ENCODE results near the gene GALNT18. TPM values are rescaled to one million over a fixed set of nuclear protein-coding genes. Genes with fewer than 3 reads are reported as not detected.

The GALNT18 gene
- total and polyA plus RNA-seq, 2 donors = 7.9 to 16.1 TPM

DNA sequence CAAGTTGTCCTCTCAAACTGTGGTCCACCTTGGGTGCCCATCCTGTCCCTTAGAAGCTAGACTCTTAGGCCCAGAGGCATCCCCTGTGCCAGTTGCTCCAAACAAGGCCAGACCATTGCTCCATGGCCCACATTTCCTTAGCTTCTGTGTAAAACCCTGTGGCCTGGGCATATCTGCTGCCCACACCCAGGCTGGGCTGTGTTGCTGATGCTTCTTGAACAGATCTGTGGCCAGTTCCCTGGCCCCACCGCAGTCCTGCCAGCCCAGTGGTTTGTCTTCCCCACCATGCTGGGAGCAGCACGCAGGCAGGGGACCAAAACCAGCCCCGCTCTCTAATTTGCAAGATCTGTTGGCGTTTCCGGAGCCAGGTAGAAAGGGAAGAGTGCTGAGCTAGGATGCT, 341.0 kb downstream of the GALNT18 start:
- no peak for DNase-seq (ENCODE audit: low read depth in 6 of 9, low spot score in 9 of 9)
- peaks cover 0 to 13% of the 10 kb centered on the region in 2 donors for H3K4me1 ChIP-seq (ENCODE audit: control insufficient read depth in 2 of 2, insufficient read depth in 2 of 2, low read length in 2 of 2)
- no peaks in the 10 kb centered on the region for H3K9me3 ChIP-seq (ENCODE audit: control insufficient read depth in 2 of 2, insufficient read depth in 1 of 2, low read length in 1 of 2)
- H3K4me3 ChIP-seq (ENCODE audit: low read length in 2 of 2) = no peak overlapping the region
- H3K36me3 ChIP-seq (ENCODE audit: control insufficient read depth in 2 of 2, insufficient read depth in 2 of 2, low read length in 1 of 2) = no peaks in the 10 kb centered on the region
- H3K27me3 ChIP-seq (ENCODE audit: control insufficient read depth in 2 of 2, insufficient read depth in 1 of 2, low read length in 1 of 2) = no peaks in the 10 kb centered on the region
- H3K27ac ChIP-seq (ENCODE audit: low read depth in 1 of 2, low read length in 1 of 2) = no peak overlapping the region
- WGBS = 95% methylated on average over 5 of the region's 5 CpGs

DNA sequence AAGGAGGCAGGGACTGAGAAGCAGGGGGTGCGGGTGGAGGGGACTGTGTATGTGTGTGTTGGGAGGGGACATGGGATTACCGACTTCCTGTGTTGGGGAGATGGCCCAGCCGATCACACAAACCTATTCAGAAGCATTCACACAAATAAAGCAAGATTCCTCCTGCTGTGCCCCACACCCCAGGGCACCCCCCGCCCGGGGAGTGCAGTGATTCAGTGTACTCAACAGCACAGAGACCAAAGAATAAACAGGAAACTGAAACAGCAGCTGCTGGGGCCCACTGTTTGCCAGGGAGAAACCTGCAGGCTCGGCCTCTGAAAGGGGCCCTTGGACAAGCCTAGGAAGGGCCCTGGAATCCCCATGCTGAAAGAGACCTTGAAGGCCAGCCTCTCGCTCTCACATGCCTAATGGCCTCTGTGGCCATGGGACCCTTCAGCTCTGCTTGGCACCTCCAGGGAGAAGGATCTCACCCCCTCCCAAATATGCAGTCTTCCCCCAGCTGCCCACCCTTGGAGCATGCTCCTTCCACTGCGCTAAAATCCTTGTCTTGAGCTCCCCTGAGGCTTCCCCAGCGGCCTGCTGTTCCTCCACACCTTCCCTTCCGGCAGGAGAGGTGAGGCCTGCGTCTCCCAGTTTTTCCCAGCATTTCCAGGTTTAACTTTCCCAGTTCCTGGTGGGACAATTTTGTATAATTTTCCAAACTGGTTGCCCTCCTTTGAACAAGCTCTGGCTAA, 341.7 kb downstream of the GALNT18 start:
- H3K9me3 ChIP-seq (ENCODE audit: control insufficient read depth in 2 of 2, insufficient read depth in 1 of 2, low read length in 1 of 2) = no peaks in the 10 kb centered on the region
- H3K36me3 ChIP-seq (ENCODE audit: control insufficient read depth in 2 of 2, insufficient read depth in 2 of 2, low read length in 1 of 2) = no peaks in the 10 kb centered on the region
- H3K27ac ChIP-seq (ENCODE audit: low read depth in 1 of 2, low read length in 1 of 2) = no peak overlapping the region
- DNase-seq (ENCODE audit: low read depth in 6 of 9, low spot score in 9 of 9) = peak in 7 of 9 donors; percentile 3 to 49 (median 21)
- 60% methylated on average over 11 of the region's 11 CpGs for WGBS
- no peaks in the 10 kb centered on the region for H3K27me3 ChIP-seq (ENCODE audit: control insufficient read depth in 2 of 2, insufficient read depth in 1 of 2, low read length in 1 of 2)
- H3K4me3 ChIP-seq (ENCODE audit: low read length in 2 of 2) = no peak overlapping the region
- H3K4me1 ChIP-seq (ENCODE audit: control insufficient read depth in 2 of 2, insufficient read depth in 2 of 2, low read length in 2 of 2) = peaks cover 0 to 13% of the 10 kb centered on the region in 2 donors

DNA sequence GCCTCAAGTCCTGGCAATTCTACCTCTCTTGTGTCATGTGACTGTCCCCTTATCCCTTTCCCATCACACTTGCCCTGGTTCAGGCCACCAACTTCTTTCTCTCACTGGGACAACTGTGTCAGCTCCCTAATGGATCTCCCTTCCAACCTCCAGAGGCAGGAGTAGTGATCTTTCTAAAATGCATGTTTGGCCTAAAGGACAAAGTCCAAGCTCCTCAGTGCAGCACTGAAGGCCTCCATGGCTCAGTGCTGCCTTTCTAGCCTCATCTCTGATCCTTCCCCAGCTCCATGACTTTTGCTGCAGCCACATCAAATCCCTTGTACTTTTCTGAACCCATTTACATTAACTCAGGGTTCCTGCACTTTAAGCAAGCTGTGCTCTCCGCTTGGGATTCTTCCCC, 349.6 kb downstream of the GALNT18 start:
- no peak for DNase-seq (ENCODE audit: low read depth in 6 of 9, low spot score in 9 of 9)
- H3K27me3 ChIP-seq (ENCODE audit: control insufficient read depth in 2 of 2, insufficient read depth in 1 of 2, low read length in 1 of 2) = no peaks in the 10 kb centered on the region
- no peak overlapping the region for H3K4me3 ChIP-seq (ENCODE audit: low read length in 2 of 2)
- no peaks in the 10 kb centered on the region for H3K9me3 ChIP-seq (ENCODE audit: control insufficient read depth in 2 of 2, insufficient read depth in 1 of 2, low read length in 1 of 2)
- no peak overlapping the region for H3K27ac ChIP-seq (ENCODE audit: low read depth in 1 of 2, low read length in 1 of 2)
- 98% methylated on average over 1 of the region's 1 CpG for WGBS
- no peaks in the 10 kb centered on the region for H3K36me3 ChIP-seq (ENCODE audit: control insufficient read depth in 2 of 2, insufficient read depth in 2 of 2, low read length in 1 of 2)
- H3K4me1 ChIP-seq (ENCODE audit: control insufficient read depth in 2 of 2, insufficient read depth in 2 of 2, low read length in 2 of 2) = no peaks in the 10 kb centered on the region

DNA sequence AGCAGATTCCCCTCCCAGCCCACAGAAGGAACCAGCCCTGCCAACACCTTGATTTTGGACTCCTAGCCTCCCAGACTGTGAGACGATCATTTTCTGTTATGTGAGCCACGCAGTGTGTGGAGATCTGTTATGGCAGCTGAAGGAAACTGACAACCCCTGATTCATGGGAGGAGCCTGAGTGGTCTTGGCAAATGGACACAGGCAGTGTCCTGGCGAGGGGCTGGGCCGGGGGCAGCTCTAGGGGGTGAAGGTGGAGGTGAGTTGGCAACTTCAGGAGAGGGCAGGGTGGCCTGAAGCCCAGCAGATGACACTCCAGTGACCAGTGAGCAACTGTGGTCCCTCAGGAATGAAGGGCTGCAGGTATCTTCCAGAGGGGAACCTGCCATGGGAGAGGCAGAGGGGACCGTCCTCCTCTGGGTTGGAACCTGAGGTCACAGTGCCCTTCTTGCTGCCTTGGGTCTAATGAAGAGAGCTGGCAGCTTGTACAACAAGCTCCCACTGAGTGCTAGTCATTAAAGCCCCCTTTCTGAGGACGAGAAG, 351.5 kb downstream of the GALNT18 start:
- 96% methylated on average over 6 of the region's 6 CpGs for WGBS
- H3K27ac ChIP-seq (ENCODE audit: low read depth in 1 of 2, low read length in 1 of 2) = no peak overlapping the region

DNA sequence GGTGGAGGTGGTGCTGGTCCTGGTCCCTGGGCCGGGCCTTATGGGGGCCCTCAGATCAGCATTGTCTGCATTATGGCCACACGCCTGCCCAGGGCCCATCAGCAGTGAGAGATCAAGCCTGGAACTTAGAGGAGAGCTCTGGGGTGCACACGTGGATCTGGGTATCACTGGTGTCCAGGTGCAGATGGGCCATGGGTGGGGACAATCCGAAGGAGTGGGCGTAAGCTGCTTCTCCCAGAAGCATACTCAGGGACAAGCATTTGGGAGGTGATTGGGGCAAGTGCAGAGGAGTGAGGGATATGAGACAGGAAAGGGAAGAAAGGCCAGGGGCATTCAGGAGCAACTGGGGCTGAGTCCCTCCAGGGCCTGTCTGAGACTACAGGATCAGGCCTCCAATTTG, 353.1 kb downstream of the GALNT18 start:
- H3K27me3 ChIP-seq (ENCODE audit: control insufficient read depth in 2 of 2, insufficient read depth in 1 of 2, low read length in 1 of 2) = no peaks in the 10 kb centered on the region
- no peak overlapping the region for H3K27ac ChIP-seq (ENCODE audit: low read depth in 1 of 2, low read length in 1 of 2)
- 94% methylated on average over 5 of the region's 5 CpGs for WGBS
- DNase-seq (ENCODE audit: low read depth in 6 of 9, low spot score in 9 of 9) = no peak
- H3K4me1 ChIP-seq (ENCODE audit: control insufficient read depth in 2 of 2, insufficient read depth in 2 of 2, low read length in 2 of 2) = peaks cover 0 to 6% of the 10 kb centered on the region in 2 donors
- H3K36me3 ChIP-seq (ENCODE audit: control insufficient read depth in 2 of 2, insufficient read depth in 2 of 2, low read length in 1 of 2) = no peaks in the 10 kb centered on the region
- H3K9me3 ChIP-seq (ENCODE audit: control insufficient read depth in 2 of 2, insufficient read depth in 1 of 2, low read length in 1 of 2) = no peaks in the 10 kb centered on the region
- H3K4me3 ChIP-seq (ENCODE audit: low read length in 2 of 2) = no peak overlapping the region

More for the DNA sequence above, 351.5 kb downstream of the GALNT18 start:
- no peaks in the 10 kb centered on the region for H3K27me3 ChIP-seq (ENCODE audit: control insufficient read depth in 2 of 2, insufficient read depth in 1 of 2, low read length in 1 of 2)
- peaks cover 0 to 6% of the 10 kb centered on the region in 2 donors for H3K4me1 ChIP-seq (ENCODE audit: control insufficient read depth in 2 of 2, insufficient read depth in 2 of 2, low read length in 2 of 2)
- no peak for DNase-seq (ENCODE audit: low read depth in 6 of 9, low spot score in 9 of 9)
- no peaks in the 10 kb centered on the region for H3K36me3 ChIP-seq (ENCODE audit: control insufficient read depth in 2 of 2, insufficient read depth in 2 of 2, low read length in 1 of 2)
- H3K9me3 ChIP-seq (ENCODE audit: control insufficient read depth in 2 of 2, insufficient read depth in 1 of 2, low read length in 1 of 2) = no peaks in the 10 kb centered on the region
- no peak overlapping the region for H3K4me3 ChIP-seq (ENCODE audit: low read length in 2 of 2)

DNA sequence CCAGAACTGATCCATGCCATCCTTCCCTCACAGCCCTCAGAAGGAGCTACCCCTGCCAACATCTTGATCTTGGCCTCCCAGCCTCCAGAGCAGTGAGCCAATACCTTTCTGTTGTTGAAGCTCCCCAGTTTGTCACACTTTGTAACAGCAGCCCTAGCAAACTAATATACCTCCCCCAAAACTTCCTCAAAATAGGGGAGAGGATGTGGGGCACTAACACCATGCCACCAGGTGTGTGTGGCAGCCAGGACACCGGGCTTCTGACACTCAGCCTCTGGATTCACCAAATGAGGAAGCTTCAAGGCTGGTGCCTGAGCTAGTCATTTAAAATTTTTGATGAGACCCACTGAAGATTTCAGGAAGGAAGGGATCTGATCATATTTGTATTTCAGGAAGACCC, 353.7 kb downstream of the GALNT18 start:
- Histone ChIP-seq H3K36me3 (ENCODE audit: control insufficient read depth in 2 of 2, insufficient read depth in 2 of 2, low read length in 1 of 2) (no peaks in the 10 kb centered on the region), H3K9me3 (ENCODE audit: control insufficient read depth in 2 of 2, insufficient read depth in 1 of 2, low read length in 1 of 2) (no peaks in the 10 kb centered on the region), H3K4me1 (ENCODE audit: control insufficient read depth in 2 of 2, insufficient read depth in 2 of 2, low read length in 2 of 2) (peaks cover 0 to 6% of the 10 kb centered on the region in 2 donors), H3K27ac (ENCODE audit: low read depth in 1 of 2, low read length in 1 of 2) (no peak overlapping the region), H3K27me3 (ENCODE audit: control insufficient read depth in 2 of 2, insufficient read depth in 1 of 2, low read length in 1 of 2) (no peaks in the 10 kb centered on the region), H3K4me3 (ENCODE audit: low read length in 2 of 2) (no peak overlapping the region)
- DNase-seq (ENCODE audit: low read depth in 6 of 9, low spot score in 9 of 9) = no peak
- WGBS = 2% methylated on average over 1 of the region's 1 CpG

DNA sequence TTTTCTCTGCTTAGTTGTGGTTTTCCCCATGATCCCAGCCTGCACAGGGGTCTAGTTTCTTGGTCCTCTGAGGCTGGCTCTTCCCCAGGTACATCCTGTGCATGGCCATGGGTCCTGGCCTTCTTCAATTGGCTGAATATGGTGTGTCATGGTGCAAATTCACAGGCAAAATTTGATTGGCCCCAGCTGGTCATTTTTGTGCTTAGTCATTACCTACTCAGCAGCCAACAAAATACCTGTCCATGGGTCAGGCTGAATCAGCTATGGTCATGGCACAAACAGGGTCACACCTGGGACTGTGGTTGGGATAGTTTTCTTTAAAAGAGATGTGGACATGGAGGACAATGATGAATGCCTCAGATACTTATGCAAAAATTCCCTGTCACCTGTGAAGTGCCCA, 354.5 kb downstream of the GALNT18 start:
- DNase-seq (ENCODE audit: low read depth in 6 of 9, low spot score in 9 of 9) = no peak
- no peak overlapping the region for H3K27ac ChIP-seq (ENCODE audit: low read depth in 1 of 2, low read length in 1 of 2)
- no peak overlapping the region for H3K4me3 ChIP-seq (ENCODE audit: low read length in 2 of 2)
- H3K4me1 ChIP-seq (ENCODE audit: control insufficient read depth in 2 of 2, insufficient read depth in 2 of 2, low read length in 2 of 2) = peaks cover 0 to 6% of the 10 kb centered on the region in 2 donors
- H3K36me3 ChIP-seq (ENCODE audit: control insufficient read depth in 2 of 2, insufficient read depth in 2 of 2, low read length in 1 of 2) = no peaks in the 10 kb centered on the region
- H3K9me3 ChIP-seq (ENCODE audit: control insufficient read depth in 2 of 2, insufficient read depth in 1 of 2, low read length in 1 of 2) = no peaks in the 10 kb centered on the region
- H3K27me3 ChIP-seq (ENCODE audit: control insufficient read depth in 2 of 2, insufficient read depth in 1 of 2, low read length in 1 of 2) = no peaks in the 10 kb centered on the region

DNA sequence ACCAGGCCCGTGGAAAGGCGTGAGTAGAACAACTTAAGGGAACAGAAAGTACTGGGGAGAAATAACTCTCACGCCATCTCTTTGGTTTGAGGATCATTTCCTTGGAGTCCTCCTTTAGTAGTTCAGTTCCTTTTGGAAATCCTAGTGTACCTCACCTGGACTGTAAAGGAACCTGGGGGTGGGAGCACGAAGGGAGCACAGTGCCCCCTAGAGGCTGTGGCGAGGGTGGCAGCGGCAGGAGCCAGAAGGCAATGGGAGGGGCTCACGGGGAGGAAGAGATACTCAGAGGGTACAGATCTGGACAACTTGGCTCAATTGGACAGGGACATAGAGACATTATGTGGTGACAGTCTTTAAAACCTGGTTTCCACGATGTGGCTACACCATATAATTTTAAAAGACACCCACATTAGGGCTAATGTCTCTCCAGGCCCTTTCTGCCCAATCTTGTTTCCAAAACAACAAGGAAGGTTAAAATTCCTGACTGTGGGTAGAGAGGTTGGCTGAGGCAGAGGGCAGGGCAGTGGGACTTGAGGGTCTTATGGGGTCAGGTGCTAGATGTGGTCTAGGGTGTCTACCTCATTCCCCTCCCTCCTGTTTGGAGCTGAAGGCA, 355.7 kb downstream of the GALNT18 start:
- Histone ChIP-seq H3K9me3 (ENCODE audit: control insufficient read depth in 2 of 2, insufficient read depth in 1 of 2, low read length in 1 of 2) (no peaks in the 10 kb centered on the region), H3K4me1 (ENCODE audit: control insufficient read depth in 2 of 2, insufficient read depth in 2 of 2, low read length in 2 of 2) (peaks cover 0 to 6% of the 10 kb centered on the region in 2 donors), H3K4me3 (ENCODE audit: low read length in 2 of 2) (no peak overlapping the region), H3K27ac (ENCODE audit: low read depth in 1 of 2, low read length in 1 of 2) (no peak overlapping the region), H3K36me3 (ENCODE audit: control insufficient read depth in 2 of 2, insufficient read depth in 2 of 2, low read length in 1 of 2) (no peaks in the 10 kb centered on the region), H3K27me3 (ENCODE audit: control insufficient read depth in 2 of 2, insufficient read depth in 1 of 2, low read length in 1 of 2) (peaks cover 0 to 2% of the 10 kb centered on the region in 2 donors)
- DNase-seq (ENCODE audit: low read depth in 6 of 9, low spot score in 9 of 9) = peak in 7 of 9 donors; percentile 18 to 66 (median 36)
- WGBS = 43% methylated on average over 8 of the region's 8 CpGs

DNA sequence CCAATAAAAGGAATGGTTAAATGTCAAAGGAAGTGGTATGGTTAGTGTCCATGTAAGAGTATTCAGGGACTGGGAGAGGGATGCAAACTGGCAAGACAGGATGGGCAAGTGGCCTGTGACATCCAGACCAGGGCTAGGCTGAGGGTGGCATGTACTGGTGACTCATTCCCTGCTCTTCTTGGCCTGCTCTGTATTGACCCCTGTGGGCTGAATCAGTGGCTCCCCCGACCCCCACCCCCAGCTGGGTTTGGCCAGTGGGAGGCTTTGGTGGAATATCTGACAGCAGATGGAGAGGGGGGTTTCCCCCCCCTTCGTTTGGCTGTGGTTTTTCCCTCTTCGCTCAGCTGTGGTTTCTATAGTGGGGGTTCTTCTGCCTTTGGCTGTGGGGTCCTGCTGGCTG, 356.5 kb downstream of the GALNT18 start:
- Histone ChIP-seq H3K9me3 (ENCODE audit: control insufficient read depth in 2 of 2, insufficient read depth in 1 of 2, low read length in 1 of 2) (no peaks in the 10 kb centered on the region), H3K4me3 (ENCODE audit: low read length in 2 of 2) (no peak overlapping the region), H3K36me3 (ENCODE audit: control insufficient read depth in 2 of 2, insufficient read depth in 2 of 2, low read length in 1 of 2) (no peaks in the 10 kb centered on the region), H3K27ac (ENCODE audit: low read depth in 1 of 2, low read length in 1 of 2) (no peak overlapping the region), H3K27me3 (ENCODE audit: control insufficient read depth in 2 of 2, insufficient read depth in 1 of 2, low read length in 1 of 2) (peaks cover 0 to 3% of the 10 kb centered on the region in 2 donors), H3K4me1 (ENCODE audit: control insufficient read depth in 2 of 2, insufficient read depth in 2 of 2, low read length in 2 of 2) (peaks cover 0 to 6% of the 10 kb centered on the region in 2 donors)
- no peak for DNase-seq (ENCODE audit: low read depth in 6 of 9, low spot score in 9 of 9)
- WGBS = 7% methylated on average over 3 of the region's 3 CpGs
